IgD-negative memory B cell (primary cell): ENCODE results near the gene DNAJC7. TPM values are rescaled to one million over a fixed set of nuclear protein-coding genes. Genes with fewer than 3 reads are reported as not detected.
A peak's percentile ranks its signal among the peaks of the same experiment; 100 is the strongest.

Experiments used
- H3K27ac Mint-ChIP-seq, 3 donors: one replicate each; pipeline ENCODE4 v1.8.0; 2020 to 2022; ENCODE audit warnings: mild to moderate bottlenecking in 3 of 3, mixed read lengths in 3 of 3, moderate library complexity in 1 of 3
- H3K27me3 Mint-ChIP-seq: one replicate; pipeline ENCODE4 v1.8.0; 2021; ENCODE audit warnings: mixed read lengths
- H3K36me3 Mint-ChIP-seq: one replicate; pipeline ENCODE4 v1.8.0; 2020; ENCODE audit warnings: mild to moderate bottlenecking, mixed read lengths
- H3K4me1 Mint-ChIP-seq, 3 donors: one replicate each; pipeline ENCODE4 v1.8.0; 2020 to 2022; ENCODE audit warnings: mixed read lengths in 3 of 3, mild to moderate bottlenecking in 1 of 3
- H3K4me3 Mint-ChIP-seq, 4 donors: one replicate each; pipeline ENCODE4 v1.8.0; 2020 to 2022; ENCODE audit warnings: mild to moderate bottlenecking in 4 of 4, mixed read lengths in 4 of 4, moderate library complexity in 3 of 4
- H3K9me3 Mint-ChIP-seq, 3 donors: one replicate each; pipeline ENCODE4 v1.8.0; 2020 to 2021; ENCODE audit warnings: mixed read lengths in 3 of 3, mild to moderate bottlenecking in 1 of 3
- polyA plus RNA-seq: library from polyadenylated mRNA; unstranded; fragments of 300-500 nt; fragmentation: Illumina TruSeq; gene quantifications from one replicate; pipeline ENCODE4 v1.2.3, GENCODE V29; 2021

The DNAJC7 gene
- polyA plus RNA-seq, 1 donor from 2014 or later, result 82.3 TPM

- peaks cover 3% of the 10 kb centered on the region for H3K36me3 Mint-ChIP-seq
- peak within 1 kb of the TSS in 2 of 3 donors; percentile 39 to 64 for H3K27ac Mint-ChIP-seq
- H3K9me3 Mint-ChIP-seq, result no peaks in the 10 kb centered on the region
- peaks cover 5 to 11% (median 5%) of the 10 kb centered on the region in 3 donors for H3K4me1 Mint-ChIP-seq
- H3K27me3 Mint-ChIP-seq, result peaks cover 18% of the 10 kb centered on the region
- peak within 1 kb of the TSS; percentile 75 to 96 (median 88) for H3K4me3 Mint-ChIP-seq
Measured at GRCh38 chr17:42050393-42051012, 33.3 kb upstream of the DNAJC7 start, which contains the start of gene C17orf113. Gene C17orf113, minus strand, starts transcription at chr17:42050601. Its CDS starts 7,225 bp downstream, at chr17:42043376.

- Mint-ChIP-seq H3K4me1 (peaks cover 5 to 12% (median 5%) of the 10 kb centered on the region in 3 donors), H3K4me3 (peak overlapping the region; percentile 27 to 93 (median 88)), H3K27me3 (peaks cover 18% of the 10 kb centered on the region), H3K9me3 (no peaks in the 10 kb centered on the region), H3K27ac (peak overlapping the region in 1 of 3 donors; percentile 64), H3K36me3 (peaks cover 3% of the 10 kb centered on the region)
Measured at GRCh38 chr17:42049834-42050392, 32.7 kb upstream of the DNAJC7 start.

DNA sequence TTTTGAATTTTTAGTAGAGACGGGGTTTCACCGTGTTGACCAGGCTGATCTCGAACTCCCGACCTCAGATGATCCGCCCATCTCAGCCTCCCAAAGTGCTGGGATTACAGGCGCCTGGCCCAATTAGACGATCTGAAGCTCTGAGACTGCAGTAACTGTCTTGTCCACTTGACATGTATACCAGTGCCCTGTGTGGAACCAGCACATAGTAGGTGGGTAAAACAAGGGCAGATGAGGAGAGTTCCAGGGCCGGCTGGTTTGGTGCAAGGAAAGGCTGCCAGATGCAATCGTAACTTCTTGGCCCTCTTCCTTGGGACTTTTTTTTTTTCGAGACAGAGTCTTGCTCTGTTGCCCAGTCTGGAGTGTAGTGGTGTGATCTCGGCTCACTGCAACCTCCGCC lies 30.1 kb upstream of the DNAJC7 start:
- Mint-ChIP-seq H3K4me3 (no peak overlapping the region), H3K4me1 (peaks cover 5 to 12% (median 5%) of the 10 kb centered on the region in 3 donors), H3K27ac (peak overlapping the region in 1 of 3 donors; percentile 62), H3K27me3 (peaks cover 13% of the 10 kb centered on the region), H3K36me3 (peaks cover 3% of the 10 kb centered on the region), H3K9me3 (no peaks in the 10 kb centered on the region)

DNA sequence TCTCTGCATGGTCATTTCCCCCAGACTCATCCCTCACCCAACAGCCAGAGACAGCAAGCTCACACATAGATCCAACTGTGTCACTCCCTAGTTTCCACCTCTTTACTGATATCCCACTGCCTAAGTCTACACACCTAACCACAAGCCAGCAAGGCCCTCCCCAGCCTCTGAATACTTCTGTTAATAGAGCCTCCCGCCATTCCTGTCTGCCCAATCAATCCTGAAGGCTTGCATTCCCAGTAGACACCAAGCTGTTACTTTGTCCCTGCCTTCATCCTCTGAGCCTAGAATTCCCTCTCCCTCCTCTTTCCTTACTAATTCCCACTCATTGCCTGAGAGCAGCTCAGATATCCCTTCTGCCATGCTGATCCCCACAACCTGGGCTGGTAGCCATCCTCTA lies 28.5 kb upstream of the DNAJC7 start:
- H3K4me3 Mint-ChIP-seq, result no peak overlapping the region
- H3K36me3 Mint-ChIP-seq, result peaks cover 6% of the 10 kb centered on the region
- H3K27me3 Mint-ChIP-seq, result peaks cover 3% of the 10 kb centered on the region
- no peaks in the 10 kb centered on the region for H3K9me3 Mint-ChIP-seq
- peaks cover 2 to 12% (median 2%) of the 10 kb centered on the region in 3 donors for H3K4me1 Mint-ChIP-seq
- H3K27ac Mint-ChIP-seq, result no peak overlapping the region

DNA sequence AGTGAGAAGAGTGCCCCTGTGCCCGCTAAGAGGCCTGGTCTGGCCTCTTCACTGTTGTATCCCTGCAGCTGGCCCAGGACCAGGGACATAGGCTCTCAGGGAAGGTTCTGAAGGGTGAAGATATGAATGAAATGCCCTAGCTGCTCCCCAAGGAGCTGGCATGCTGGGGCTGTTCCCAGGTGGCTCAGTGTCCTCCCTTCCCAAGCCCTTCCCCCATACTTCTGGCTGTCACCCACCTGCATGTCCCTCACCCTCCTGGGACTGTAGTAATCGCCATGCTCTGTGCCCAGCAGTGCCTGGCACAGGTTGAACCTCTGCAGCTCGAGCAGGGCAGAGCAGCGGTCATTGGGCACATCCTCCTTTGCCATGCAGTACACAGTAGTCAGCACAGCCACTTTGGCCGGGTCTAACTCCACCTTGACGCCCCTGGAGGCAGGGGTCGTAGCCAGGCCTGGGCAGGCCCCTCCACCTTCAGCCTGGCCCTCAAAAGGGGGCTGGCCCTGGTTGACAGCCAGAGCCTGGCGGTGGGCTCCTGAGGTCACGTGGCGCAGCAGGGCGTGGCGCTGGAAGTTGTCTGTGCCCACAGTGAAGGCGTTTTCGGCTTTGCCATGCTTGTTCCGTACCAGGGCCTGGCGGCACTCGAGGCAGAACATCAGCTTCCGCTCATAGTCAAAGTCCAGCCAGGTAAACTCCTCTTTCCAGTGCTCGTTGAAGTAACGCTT lies 25.5 kb upstream of the DNAJC7 start:
- Mint-ChIP-seq H3K36me3 (peaks cover 6% of the 10 kb centered on the region), H3K4me3 (no peak overlapping the region)

DNA sequence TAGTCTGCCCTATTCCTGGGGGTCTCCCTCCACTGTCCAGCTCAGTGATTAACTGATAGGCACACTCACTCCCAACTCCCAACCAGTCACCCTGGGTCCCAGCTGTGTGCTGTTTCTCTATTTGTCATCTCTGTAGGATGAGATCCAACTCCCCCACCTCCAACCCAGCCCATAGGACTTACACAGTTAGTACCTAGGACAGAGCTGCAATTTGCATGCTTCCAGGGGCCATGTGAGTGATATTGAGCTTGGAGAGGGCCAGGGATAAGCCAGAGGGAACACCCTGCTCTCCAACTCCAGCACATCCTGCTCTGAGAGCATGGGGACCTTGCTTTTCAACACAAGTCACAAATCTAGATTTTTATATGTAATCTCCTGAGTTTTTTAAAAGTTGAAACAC lies 24.4 kb upstream of the DNAJC7 start:
- H3K36me3 Mint-ChIP-seq, result peaks cover 6% of the 10 kb centered on the region
- no peaks in the 10 kb centered on the region for H3K27me3 Mint-ChIP-seq
- no peak overlapping the region for H3K4me3 Mint-ChIP-seq
- H3K9me3 Mint-ChIP-seq, result no peaks in the 10 kb centered on the region
- H3K27ac Mint-ChIP-seq, result peak overlapping the region in 1 of 3 donors; percentile 39
- peaks cover 0 to 5% (median 0%) of the 10 kb centered on the region in 3 donors for H3K4me1 Mint-ChIP-seq

More for the DNA sequence above, 25.5 kb upstream of the DNAJC7 start:
- Mint-ChIP-seq H3K4me1 (peaks cover 0 to 5% (median 0%) of the 10 kb centered on the region in 3 donors), H3K27me3 (no peaks in the 10 kb centered on the region), H3K9me3 (no peaks in the 10 kb centered on the region), H3K27ac (no peak overlapping the region)

- H3K36me3 Mint-ChIP-seq, result peaks cover 4% of the 10 kb centered on the region
- H3K4me1 Mint-ChIP-seq, result peaks cover 0 to 4% (median 0%) of the 10 kb centered on the region in 3 donors
- H3K27ac Mint-ChIP-seq, result peak overlapping the region in 1 of 3 donors; percentile 39
- no peaks in the 10 kb centered on the region for H3K9me3 Mint-ChIP-seq
- no peaks in the 10 kb centered on the region for H3K27me3 Mint-ChIP-seq
- no peak overlapping the region for H3K4me3 Mint-ChIP-seq
Measured at GRCh38 chr17:42040818-42041217, 23.6 kb upstream of the DNAJC7 start.

GRCh38 chr17:42039794-42040763 lies 22.8 kb upstream of the DNAJC7 start:
- no peaks in the 10 kb centered on the region for H3K27me3 Mint-ChIP-seq
- H3K36me3 Mint-ChIP-seq, result peaks cover 3% of the 10 kb centered on the region
- no peaks in the 10 kb centered on the region for H3K4me1 Mint-ChIP-seq
- H3K27ac Mint-ChIP-seq, result no peak overlapping the region
- H3K4me3 Mint-ChIP-seq, result no peak overlapping the region
- H3K9me3 Mint-ChIP-seq, result no peaks in the 10 kb centered on the region

GRCh38 chr17:42038221-42038973 lies 21.2 kb upstream of the DNAJC7 start:
- H3K4me1 Mint-ChIP-seq, result peaks cover 0 to 3% (median 2%) of the 10 kb centered on the region in 3 donors
- H3K27me3 Mint-ChIP-seq, result no peaks in the 10 kb centered on the region
- no peak overlapping the region for H3K4me3 Mint-ChIP-seq
- H3K27ac Mint-ChIP-seq, result no peak overlapping the region
- H3K9me3 Mint-ChIP-seq, result no peaks in the 10 kb centered on the region
- peaks cover 3% of the 10 kb centered on the region for H3K36me3 Mint-ChIP-seq

GRCh38 chr17:42034059-42034458 lies 16.8 kb upstream of the DNAJC7 start:
- H3K27me3 Mint-ChIP-seq, result no peaks in the 10 kb centered on the region
- H3K9me3 Mint-ChIP-seq, result no peaks in the 10 kb centered on the region
- peaks cover 1% of the 10 kb centered on the region for H3K36me3 Mint-ChIP-seq
- no peak overlapping the region for H3K4me3 Mint-ChIP-seq
- H3K4me1 Mint-ChIP-seq, result peaks cover 0 to 3% (median 2%) of the 10 kb centered on the region in 3 donors
- H3K27ac Mint-ChIP-seq, result no peak overlapping the region

DNA sequence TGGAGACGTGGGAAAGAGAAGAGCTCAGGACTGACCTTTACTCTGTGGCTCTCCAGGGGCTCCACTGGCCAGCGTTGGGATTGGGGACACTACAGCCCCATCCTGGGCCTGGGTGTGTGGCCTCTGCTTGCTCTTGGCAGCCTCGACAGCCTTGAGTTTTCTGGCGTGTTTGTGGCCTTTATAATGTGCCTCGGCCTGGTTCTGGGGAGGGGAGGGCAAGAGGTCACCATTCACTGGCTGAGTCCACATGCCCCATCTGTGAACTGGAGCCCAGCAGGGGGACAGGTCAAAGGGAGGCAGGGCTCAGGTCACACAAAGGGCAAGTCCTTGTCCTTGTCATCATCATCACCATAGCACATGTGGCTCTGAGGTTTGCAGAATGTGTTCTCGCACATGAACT lies 14.3 kb upstream of the DNAJC7 start:
- Mint-ChIP-seq H3K36me3 (peaks cover 2% of the 10 kb centered on the region), H3K4me1 (peaks cover 0 to 3% (median 2%) of the 10 kb centered on the region in 3 donors), H3K27me3 (no peaks in the 10 kb centered on the region), H3K4me3 (no peak overlapping the region), H3K27ac (no peak overlapping the region), H3K9me3 (no peaks in the 10 kb centered on the region)

DNA sequence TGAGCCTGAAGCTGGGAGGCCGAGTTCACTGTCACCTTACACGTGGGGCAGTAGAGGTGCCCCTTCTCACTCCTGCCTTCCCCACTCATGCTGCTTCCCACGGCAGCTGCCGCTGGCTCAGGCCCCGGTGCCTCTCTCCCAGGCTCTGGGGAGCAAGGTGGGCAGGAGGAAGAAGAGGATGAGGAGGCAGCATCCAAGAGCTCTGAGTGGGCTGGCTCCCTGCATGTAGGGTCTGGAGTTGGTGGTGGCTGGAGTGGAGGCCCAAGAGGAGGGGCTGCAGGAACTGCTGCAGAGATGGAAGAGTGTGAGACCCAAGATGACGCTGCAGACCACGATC lies 11.5 kb upstream of the DNAJC7 start:
- no peaks in the 10 kb centered on the region for H3K27me3 Mint-ChIP-seq
- peaks cover 6 to 8% (median 6%) of the 10 kb centered on the region in 3 donors for H3K4me1 Mint-ChIP-seq
- H3K9me3 Mint-ChIP-seq, result no peaks in the 10 kb centered on the region
- H3K36me3 Mint-ChIP-seq, result peaks cover 2% of the 10 kb centered on the region
- H3K4me3 Mint-ChIP-seq, result no peak overlapping the region
- H3K27ac Mint-ChIP-seq, result no peak overlapping the region

- Mint-ChIP-seq H3K36me3 (peaks cover 2% of the 10 kb centered on the region), H3K27ac (no peak overlapping the region), H3K4me3 (peak overlapping the region in 1 of 4 donors; percentile 5), H3K27me3 (no peaks in the 10 kb centered on the region), H3K9me3 (no peaks in the 10 kb centered on the region), H3K4me1 (peaks cover 5 to 6% (median 6%) of the 10 kb centered on the region in 3 donors)
Measured at GRCh38 chr17:42027961-42028790, 10.9 kb upstream of the DNAJC7 start.
